ENCODE results near the gene ROBO4. TPM values are rescaled to one million over a fixed set of nuclear protein-coding genes. Genes with fewer than 3 reads are reported as not detected.

ROBO4 gene
- total and polyA plus RNA-seq, 2 donors (not counting 1 experiment from before 2014, with no cell fraction given) = not detected

DNA sequence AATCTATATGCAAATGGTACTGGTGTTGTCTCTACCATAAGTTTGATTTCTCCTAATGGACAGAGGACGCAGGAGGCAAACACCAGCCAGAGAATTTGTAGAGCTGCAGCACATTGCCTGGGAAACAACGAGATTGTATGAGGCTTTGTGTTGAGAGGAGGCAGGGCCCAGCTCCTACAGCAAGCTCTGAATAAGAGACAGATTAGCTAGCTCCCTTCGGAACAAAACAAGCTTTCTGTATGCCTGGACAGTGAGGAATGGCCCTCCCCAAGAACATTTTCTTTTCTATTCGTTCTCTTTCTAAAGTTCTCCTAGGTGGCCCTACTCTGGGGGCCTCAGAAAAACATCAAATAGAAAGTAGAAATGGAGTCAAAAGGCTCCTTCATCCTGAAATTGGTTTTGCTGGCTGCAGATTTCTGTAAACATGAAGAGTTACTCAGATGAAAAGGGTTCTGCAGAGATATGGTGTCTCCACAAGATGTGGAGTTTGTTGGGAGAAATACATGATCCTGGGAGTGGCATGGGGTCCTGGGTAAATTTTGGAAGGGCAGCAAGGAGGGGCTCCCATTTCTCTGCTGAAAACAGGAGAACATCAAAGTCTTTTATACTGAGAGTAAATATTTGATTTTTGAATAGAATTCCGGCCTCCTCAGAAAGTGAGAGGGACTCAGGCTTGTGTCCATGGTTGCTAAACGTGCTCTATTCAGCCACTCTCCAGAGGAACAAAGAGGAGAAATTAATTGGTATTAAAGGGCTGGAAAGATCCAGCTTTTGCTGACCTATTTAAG, 45.0 kb upstream of the ROBO4 start:
- no peak overlapping the region for H3K27ac ChIP-seq (ENCODE audit: low read length in 2 of 2)
- DNase-seq = no peak
- H4K20me1 ChIP-seq (ENCODE audit: control insufficient read depth, insufficient read depth, low read length, poor library complexity, severe bottlenecking) = no peaks in the 10 kb centered on the region
- no peaks in the 10 kb centered on the region for H3K4me1 ChIP-seq (ENCODE audit: control insufficient read depth in 2 of 2, insufficient read depth in 2 of 2, low read length in 2 of 2)
- H3K4me1 Mint-ChIP-seq = no peaks in the 10 kb centered on the region
- ATAC-seq (ENCODE audit: low read depth) = no peak
- WGBS (ENCODE audit: insufficient coverage) = 94% methylated on average over 2 of the region's 6 CpGs
- no peak overlapping the region for H3K9ac ChIP-seq (ENCODE audit: low read length)
- no peak overlapping the region for H3K4me3 ChIP-seq (ENCODE audit: control extremely low read depth in 1 of 5, extremely low read depth in 1 of 5, insufficient read depth in 1 of 5, low read depth in 2 of 5, low read length in 4 of 5)
- no peak overlapping the region for H3K4me3 Mint-ChIP-seq
- TF ChIP-seq EZH2 (IDR thresholded peaks at IDR 0.05; ENCODE audit: borderline replicate concordance, insufficient read depth, low read depth, low read length, poor library complexity, severe bottlenecking) = no peak
- TF ChIP-seq, protein P1, sequence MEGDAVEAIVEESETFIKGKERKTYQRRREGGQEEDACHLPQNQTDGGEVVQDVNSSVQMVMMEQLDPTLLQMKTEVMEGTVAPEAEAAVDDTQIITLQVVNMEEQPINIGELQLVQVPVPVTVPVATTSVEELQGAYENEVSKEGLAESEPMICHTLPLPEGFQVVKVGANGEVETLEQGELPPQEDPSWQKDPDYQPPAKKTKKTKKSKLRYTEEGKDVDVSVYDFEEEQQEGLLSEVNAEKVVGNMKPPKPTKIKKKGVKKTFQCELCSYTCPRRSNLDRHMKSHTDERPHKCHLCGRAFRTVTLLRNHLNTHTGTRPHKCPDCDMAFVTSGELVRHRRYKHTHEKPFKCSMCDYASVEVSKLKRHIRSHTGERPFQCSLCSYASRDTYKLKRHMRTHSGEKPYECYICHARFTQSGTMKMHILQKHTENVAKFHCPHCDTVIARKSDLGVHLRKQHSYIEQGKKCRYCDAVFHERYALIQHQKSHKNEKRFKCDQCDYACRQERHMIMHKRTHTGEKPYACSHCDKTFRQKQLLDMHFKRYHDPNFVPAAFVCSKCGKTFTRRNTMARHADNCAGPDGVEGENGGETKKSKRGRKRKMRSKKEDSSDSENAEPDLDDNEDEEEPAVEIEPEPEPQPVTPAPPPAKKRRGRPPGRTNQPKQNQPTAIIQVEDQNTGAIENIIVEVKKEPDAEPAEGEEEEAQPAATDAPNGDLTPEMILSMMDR (IDR thresholded peaks at IDR 0.05) = no peak
- peaks cover 0 to 14% (median 9%) of the 10 kb centered on the region in 4 experiments for H3K27me3 ChIP-seq (replicated peaks in 1 of 4; ENCODE audit: control extremely low read depth in 1 of 4, control insufficient read depth in 3 of 4, insufficient read depth in 4 of 4, low read length in 3 of 4)
- H3K36me3 ChIP-seq (replicated peaks in 1 of 2; ENCODE audit: control extremely low read depth in 1 of 2, control insufficient read depth in 1 of 2, extremely low read depth in 1 of 2, insufficient read depth in 2 of 2, low read length in 1 of 2) = no peaks in the 10 kb centered on the region
- CTCF ChIA-PET = interaction anchor here (0.7 kb wide), 1 partner anchor 176 kb away, joined by 3 read pairs; no protein-coding TSS in a partner anchor
- no peak overlapping the region for H2AFZ ChIP-seq (ENCODE audit: insufficient read depth, low read depth, low read length, poor library complexity, severe bottlenecking)
- no peaks in the 10 kb centered on the region for H3K79me2 ChIP-seq (ENCODE audit: control insufficient read depth, insufficient read depth, low read length)
- peaks cover 0 to 6% (median 4%) of the 10 kb centered on the region in 3 donors for H3K9me3 ChIP-seq (ENCODE audit: control extremely low read depth in 1 of 3, control insufficient read depth in 2 of 3, insufficient read depth in 1 of 3, low read length in 2 of 3)
- peaks cover 27% of the 10 kb centered on the region for H3K27me3 Mint-ChIP-seq
- H3K4me2 ChIP-seq (replicated peaks; ENCODE audit: low read depth, low read length, poor library complexity, severe bottlenecking) = no peak overlapping the region
- intact Hi-C loops (cut with micrococcal nuclease) = no loop called here
- H3K27ac Mint-ChIP-seq = no peak overlapping the region
- POLR2A ChIA-PET = no interaction called here
- no peaks in the 10 kb centered on the region for H3K9me3 Mint-ChIP-seq (ENCODE audit: insufficient read depth)

DNA sequence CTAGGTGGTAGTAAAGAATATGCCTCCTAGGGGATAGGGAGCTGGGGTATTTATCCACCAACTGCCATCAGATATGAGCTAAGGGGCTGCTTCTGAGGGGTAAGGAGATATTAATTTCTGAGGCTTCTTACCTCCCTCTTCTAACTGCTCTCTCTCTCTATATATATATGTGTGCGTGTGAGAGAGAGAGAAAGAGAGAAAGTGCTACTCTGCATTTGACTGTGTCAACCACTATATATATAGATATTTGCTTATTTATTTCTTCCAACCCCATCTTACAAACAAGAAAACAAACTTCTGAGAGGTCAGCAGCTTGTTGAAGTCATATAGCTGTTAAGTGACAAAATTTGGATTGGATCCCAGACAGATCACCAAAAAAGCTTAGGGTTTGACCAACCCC, 44.0 kb upstream of the ROBO4 start:
- no peak overlapping the region for H3K4me3 ChIP-seq (ENCODE audit: control extremely low read depth in 1 of 5, extremely low read depth in 1 of 5, insufficient read depth in 1 of 5, low read depth in 2 of 5, low read length in 4 of 5)
- H2AFZ ChIP-seq (ENCODE audit: insufficient read depth, low read depth, low read length, poor library complexity, severe bottlenecking) = no peak overlapping the region
- H3K9me3 ChIP-seq (ENCODE audit: control extremely low read depth in 1 of 3, control insufficient read depth in 2 of 3, insufficient read depth in 1 of 3, low read length in 2 of 3) = peaks cover 0 to 4% (median 4%) of the 10 kb centered on the region in 3 donors
- no peaks in the 10 kb centered on the region for H4K20me1 ChIP-seq (ENCODE audit: control insufficient read depth, insufficient read depth, low read length, poor library complexity, severe bottlenecking)
- intact Hi-C loops (cut with micrococcal nuclease) = no loop called here
- Mint-ChIP-seq H3K4me1 (no peaks in the 10 kb centered on the region), H3K27ac (no peak overlapping the region), H3K27me3 (peaks cover 28% of the 10 kb centered on the region), H3K4me3 (no peak overlapping the region), H3K9me3 (ENCODE audit: insufficient read depth) (no peaks in the 10 kb centered on the region)
- H3K27me3 ChIP-seq (replicated peaks in 1 of 4; ENCODE audit: control extremely low read depth in 1 of 4, control insufficient read depth in 3 of 4, insufficient read depth in 4 of 4, low read length in 3 of 4) = peaks cover 0 to 9% (median 8%) of the 10 kb centered on the region in 4 experiments
- no peak for DNase-seq
- no peak for TF ChIP-seq EZH2 (IDR thresholded peaks at IDR 0.05; ENCODE audit: borderline replicate concordance, insufficient read depth, low read depth, low read length, poor library complexity, severe bottlenecking)
- TF ChIP-seq, protein P1 (IDR thresholded peaks at IDR 0.05) = no peak
- H3K9ac ChIP-seq (ENCODE audit: low read length) = no peak overlapping the region
- no peak for ATAC-seq (ENCODE audit: low read depth)
- no peak overlapping the region for H3K4me2 ChIP-seq (replicated peaks; ENCODE audit: low read depth, low read length, poor library complexity, severe bottlenecking)
- H3K4me1 ChIP-seq (ENCODE audit: control insufficient read depth in 2 of 2, insufficient read depth in 2 of 2, low read length in 2 of 2) = no peaks in the 10 kb centered on the region
- H3K79me2 ChIP-seq (ENCODE audit: control insufficient read depth, insufficient read depth, low read length) = no peaks in the 10 kb centered on the region
- H3K27ac ChIP-seq (ENCODE audit: low read length in 2 of 2) = no peak overlapping the region
- CTCF ChIA-PET = interaction anchor here (1.1 to 1.2 kb wide), 2 partner anchors 43 to 356 kb away, joined by 3 read pairs; no protein-coding TSS in a partner anchor
- no peaks in the 10 kb centered on the region for H3K36me3 ChIP-seq (replicated peaks in 1 of 2; ENCODE audit: control extremely low read depth in 1 of 2, control insufficient read depth in 1 of 2, extremely low read depth in 1 of 2, insufficient read depth in 2 of 2, low read length in 1 of 2)
- POLR2A ChIA-PET = no interaction called here
- no CpG with 5 or more reads among the region's 1 CpG for WGBS (ENCODE audit: insufficient coverage)
